ENCODE data around the gene MTCH1.

Gene MTCH1

DNA sequence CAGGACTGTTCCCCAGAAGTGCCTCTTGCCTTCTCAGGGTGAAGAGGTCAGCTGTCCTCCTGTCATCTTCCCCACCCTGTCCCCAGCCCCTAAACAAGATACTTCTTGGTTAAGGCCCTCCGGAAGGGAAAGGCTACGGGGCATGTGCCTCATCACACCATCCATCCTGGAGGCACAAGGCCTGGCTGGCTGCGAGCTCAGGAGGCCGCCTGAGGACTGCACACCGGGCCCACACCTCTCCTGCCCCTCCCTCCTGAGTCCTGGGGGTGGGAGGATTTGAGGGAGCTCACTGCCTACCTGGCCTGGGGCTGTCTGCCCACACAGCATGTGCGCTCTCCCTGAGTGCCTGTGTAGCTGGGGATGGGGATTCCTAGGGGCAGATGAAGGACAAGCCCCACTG is 21.6 kb downstream of the MTCH1 start:
- Histone ChIP-seq H3K4me1 (ENCODE audit: control insufficient read depth, insufficient read depth, low read length) (peaks cover 13% of the 10 kb centered on the region; the same call in 1 of the 2 replicates), H3K9me3 (ENCODE audit: control insufficient read depth, insufficient read depth, low read depth, low read length) (no peaks in the 10 kb centered on the region), H3K36me3 (ENCODE audit: control insufficient read depth, insufficient read depth, low read length) (peaks cover 24% of the 10 kb centered on the region), H3K27me3 (ENCODE audit: control insufficient read depth, insufficient read depth, low read length) (no peaks in the 10 kb centered on the region), H3K4me3 (ENCODE audit: low read depth, low read length) (no peak overlapping the region), H3K9ac (ENCODE audit: low read length) (no peak overlapping the region), H3K27ac (ENCODE audit: low read depth, low read length) (no peak overlapping the region)

DNA sequence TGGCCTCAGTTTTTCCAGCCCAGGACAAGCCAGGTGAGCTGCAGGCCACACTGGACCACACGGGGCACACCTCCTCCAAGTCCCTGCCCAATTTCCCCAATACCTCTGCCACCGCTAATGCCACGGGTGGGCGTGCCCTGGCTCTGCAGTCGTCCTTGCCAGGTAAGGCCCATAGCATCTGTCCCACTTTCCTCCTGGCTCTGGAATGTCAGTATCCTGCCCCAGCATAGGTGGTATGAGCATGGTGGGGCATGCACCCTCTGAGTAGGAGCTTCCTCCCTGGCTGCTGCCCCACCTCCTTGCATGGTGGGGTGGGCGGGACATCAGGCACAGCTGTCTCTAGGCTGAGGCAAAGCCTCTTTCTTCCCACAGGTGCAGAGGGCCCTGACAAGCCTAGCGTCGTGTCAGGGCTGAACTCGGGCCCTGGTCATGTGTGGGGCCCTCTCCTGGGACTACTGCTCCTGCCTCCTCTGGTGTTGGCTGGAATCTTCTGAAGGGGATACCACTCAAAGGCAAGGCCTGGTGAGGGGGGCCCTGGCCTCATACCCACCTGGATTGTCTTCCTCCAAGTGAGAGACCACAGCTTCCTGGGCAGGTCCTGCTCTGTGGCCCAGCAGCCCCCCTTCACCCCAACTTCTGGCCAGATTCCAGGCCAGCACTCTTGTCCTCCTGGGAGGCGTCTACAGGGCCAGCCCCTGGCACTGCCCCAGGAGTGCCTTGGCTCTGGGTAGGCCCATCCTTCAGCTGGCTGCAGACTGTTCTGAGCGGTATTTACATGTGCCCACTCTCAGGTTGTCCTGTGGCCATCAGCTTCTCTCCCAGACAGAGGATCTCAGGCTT is 22.3 kb downstream of the MTCH1 start:
- no peak overlapping the region for H3K9ac ChIP-seq (ENCODE audit: low read length)

DNA sequence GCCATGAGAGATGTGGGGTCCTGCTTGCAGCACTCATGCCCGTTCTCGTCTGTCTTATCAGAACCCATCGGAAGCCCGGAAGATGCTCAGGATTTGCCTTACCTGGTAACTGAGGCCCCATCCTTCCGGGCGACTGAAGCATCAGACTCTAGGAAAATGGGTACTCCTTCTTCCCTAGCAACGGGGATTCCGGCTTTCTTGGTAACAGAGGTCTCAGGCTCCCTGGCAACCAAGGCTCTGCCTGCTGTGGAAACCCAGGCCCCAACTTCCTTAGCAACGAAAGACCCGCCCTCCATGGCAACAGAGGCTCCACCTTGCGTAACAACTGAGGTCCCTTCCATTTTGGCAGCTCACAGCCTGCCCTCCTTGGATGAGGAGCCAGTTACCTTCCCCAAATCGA is 23.1 kb downstream of the MTCH1 start:
- Histone ChIP-seq H3K4me1 (ENCODE audit: control insufficient read depth, insufficient read depth, low read length) (peaks cover 13% of the 10 kb centered on the region; the same call in 1 of the 2 replicates), H3K27ac (ENCODE audit: low read depth, low read length) (no peak overlapping the region), H3K9me3 (ENCODE audit: control insufficient read depth, insufficient read depth, low read depth, low read length) (no peaks in the 10 kb centered on the region), H3K27me3 (ENCODE audit: control insufficient read depth, insufficient read depth, low read length) (no peaks in the 10 kb centered on the region), H3K9ac (ENCODE audit: low read length) (no peak overlapping the region), H3K36me3 (ENCODE audit: control insufficient read depth, insufficient read depth, low read length) (peaks cover 9% of the 10 kb centered on the region), H3K4me3 (ENCODE audit: low read depth, low read length) (no peak overlapping the region)

More for the DNA sequence above, 22.3 kb downstream of the MTCH1 start:
- peaks cover 17% of the 10 kb centered on the region for H3K36me3 ChIP-seq (ENCODE audit: control insufficient read depth, insufficient read depth, low read length)
- no peak overlapping the region for H3K27ac ChIP-seq (ENCODE audit: low read depth, low read length)
- H3K4me1 ChIP-seq (ENCODE audit: control insufficient read depth, insufficient read depth, low read length), result peaks cover 13% of the 10 kb centered on the region; the same call in 1 of the 2 replicates
- H3K27me3 ChIP-seq (ENCODE audit: control insufficient read depth, insufficient read depth, low read length), result no peaks in the 10 kb centered on the region
- H3K4me3 ChIP-seq (ENCODE audit: low read depth, low read length), result no peak overlapping the region
- H3K9me3 ChIP-seq (ENCODE audit: control insufficient read depth, insufficient read depth, low read depth, low read length), result no peaks in the 10 kb centered on the region

DNA sequence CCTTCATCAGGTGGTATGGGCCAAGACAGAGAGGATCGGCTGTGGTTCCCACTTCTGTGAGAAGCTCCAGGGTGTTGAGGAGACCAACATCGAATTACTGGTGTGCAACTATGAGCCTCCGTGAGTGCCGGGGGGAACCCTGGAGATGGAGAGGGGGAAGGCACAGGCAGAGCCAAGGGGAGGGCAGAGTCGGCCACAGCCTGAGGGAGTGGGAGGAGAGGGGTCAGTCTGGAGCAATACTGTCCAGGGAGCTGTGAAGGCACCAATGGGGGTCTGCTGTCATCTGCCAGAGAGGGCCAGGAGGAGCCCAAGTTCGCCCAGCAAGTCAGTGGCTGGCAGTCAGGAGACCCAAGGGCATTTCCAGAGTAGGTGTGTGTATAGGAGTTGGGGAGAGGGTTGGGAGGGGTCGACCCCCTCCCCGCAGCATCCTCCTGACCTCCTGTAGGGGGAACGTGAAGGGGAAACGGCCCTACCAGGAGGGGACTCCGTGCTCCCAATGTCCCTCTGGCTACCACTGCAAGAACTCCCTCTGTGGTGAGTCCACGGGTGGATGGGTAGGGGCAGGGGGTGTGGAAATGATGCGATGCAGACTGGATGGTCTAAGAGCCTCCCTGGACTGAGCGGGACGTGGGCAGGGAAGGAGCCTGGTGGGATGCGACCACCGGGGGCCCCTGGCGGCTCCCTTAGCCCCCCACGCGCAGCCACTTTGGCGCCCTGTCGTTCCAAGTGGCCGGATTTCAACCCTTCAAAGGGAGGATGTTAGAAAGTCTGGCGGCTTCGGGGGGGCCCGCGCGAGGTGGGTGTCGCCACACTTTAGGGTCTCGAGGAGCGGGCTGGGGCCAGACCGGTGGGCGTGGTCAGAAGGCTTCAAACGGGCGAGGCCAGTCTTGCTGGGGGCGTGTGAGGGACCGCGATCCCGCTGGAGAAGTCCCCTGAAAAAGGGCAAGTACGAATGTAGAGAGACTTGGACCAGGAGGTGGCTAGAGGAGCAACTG is 24.3 kb downstream of the MTCH1 start:
- Histone ChIP-seq H3K4me3 (ENCODE audit: low read depth, low read length) (no peak overlapping the region), H3K36me3 (ENCODE audit: control insufficient read depth, insufficient read depth, low read length) (no peaks in the 10 kb centered on the region), H3K9me3 (ENCODE audit: control insufficient read depth, insufficient read depth, low read depth, low read length) (no peaks in the 10 kb centered on the region), H3K4me1 (ENCODE audit: control insufficient read depth, insufficient read depth, low read length) (peaks cover 13% of the 10 kb centered on the region; the same call in 1 of the 2 replicates), H3K27me3 (ENCODE audit: control insufficient read depth, insufficient read depth, low read length) (no peaks in the 10 kb centered on the region), H3K27ac (ENCODE audit: low read depth, low read length) (no peak overlapping the region), H3K9ac (ENCODE audit: low read length) (no peak overlapping the region)

DNA sequence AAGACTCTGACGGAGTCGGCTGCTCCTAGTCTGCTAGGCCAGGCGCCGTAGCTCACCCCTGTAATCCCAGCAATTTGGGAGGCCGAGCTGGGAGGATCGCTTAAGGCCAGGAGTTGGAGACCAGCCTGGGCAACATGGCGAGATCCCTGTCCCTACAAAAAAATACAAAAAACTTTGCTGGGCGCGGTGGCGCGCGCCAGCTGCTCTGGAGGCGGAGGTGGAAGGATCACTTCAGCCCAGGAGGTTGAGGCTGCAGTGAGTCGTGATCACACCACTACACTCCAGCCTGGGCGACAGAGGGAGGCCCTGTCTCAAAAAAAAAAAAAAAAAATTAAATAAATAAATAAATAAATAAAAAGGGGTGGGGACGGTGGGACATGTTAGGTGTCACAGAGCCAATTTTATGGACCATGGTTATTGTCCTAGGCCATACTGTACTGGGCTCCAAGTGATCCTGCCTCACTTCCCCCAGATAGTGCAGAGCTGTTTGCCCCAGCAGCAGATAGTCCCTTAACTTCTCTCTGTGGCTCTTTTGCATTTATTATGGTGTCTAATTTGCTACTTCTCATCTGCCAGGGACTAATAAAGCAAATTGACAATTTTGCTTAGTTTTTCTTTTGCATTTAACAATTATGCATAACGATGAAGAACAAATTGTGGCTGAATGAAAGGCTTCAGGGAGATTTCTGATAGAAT is 26.3 kb downstream of the MTCH1 start:
- Histone ChIP-seq H3K27ac (ENCODE audit: low read depth, low read length) (no peak overlapping the region), H3K4me3 (ENCODE audit: low read depth, low read length) (no peak overlapping the region), H3K27me3 (ENCODE audit: control insufficient read depth, insufficient read depth, low read length) (no peaks in the 10 kb centered on the region), H3K9ac (ENCODE audit: low read length) (no peak overlapping the region), H3K9me3 (ENCODE audit: control insufficient read depth, insufficient read depth, low read depth, low read length) (no peaks in the 10 kb centered on the region), H3K4me1 (ENCODE audit: control insufficient read depth, insufficient read depth, low read length) (peaks cover 13% of the 10 kb centered on the region; the same call in 1 of the 2 replicates), H3K36me3 (ENCODE audit: control insufficient read depth, insufficient read depth, low read length) (no peaks in the 10 kb centered on the region)

DNA sequence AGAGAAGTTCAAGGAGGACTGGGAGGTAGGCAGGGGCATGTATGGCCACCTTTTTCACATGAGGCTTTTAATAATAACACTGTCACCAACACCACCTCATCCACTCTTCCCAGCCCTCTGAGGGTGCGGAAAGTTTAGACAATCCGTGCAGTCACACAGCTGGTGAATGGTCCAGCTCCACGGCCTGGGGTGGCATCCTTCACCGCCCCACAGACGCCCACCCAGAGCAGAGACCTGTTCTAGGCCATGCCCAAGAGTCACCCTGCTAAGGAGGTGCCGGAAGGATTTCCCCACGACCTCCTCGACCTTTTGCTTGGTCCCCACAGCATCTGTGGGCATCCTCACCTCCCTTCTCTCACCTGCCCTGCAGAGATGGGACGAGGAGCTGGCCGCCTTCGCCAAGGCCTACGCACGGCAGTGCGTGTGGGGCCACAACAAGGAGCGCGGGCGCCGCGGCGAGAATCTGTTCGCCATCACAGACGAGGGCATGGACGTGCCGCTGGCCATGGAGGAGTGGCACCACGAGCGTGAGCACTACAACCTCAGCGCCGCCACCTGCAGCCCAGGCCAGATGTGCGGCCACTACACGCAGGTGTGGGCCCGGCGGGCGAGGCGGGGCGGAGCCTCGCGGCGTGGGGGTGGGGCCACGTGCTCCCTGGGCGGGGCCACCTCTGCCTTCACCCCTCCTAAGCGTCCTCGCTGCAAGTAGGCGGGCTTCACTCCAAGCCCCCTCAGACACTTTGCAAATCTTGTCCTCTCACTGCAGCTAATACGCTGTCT is 27.0 kb downstream of the MTCH1 start:
- Histone ChIP-seq H3K27ac (ENCODE audit: low read depth, low read length) (no peak overlapping the region), H3K27me3 (ENCODE audit: control insufficient read depth, insufficient read depth, low read length) (no peaks in the 10 kb centered on the region), H3K9me3 (ENCODE audit: control insufficient read depth, insufficient read depth, low read depth, low read length) (no peaks in the 10 kb centered on the region), H3K4me1 (ENCODE audit: control insufficient read depth, insufficient read depth, low read length) (peaks cover 13% of the 10 kb centered on the region; the same call in 1 of the 2 replicates), H3K9ac (ENCODE audit: low read length) (no peak overlapping the region), H3K36me3 (ENCODE audit: control insufficient read depth, insufficient read depth, low read length) (no peaks in the 10 kb centered on the region), H3K4me3 (ENCODE audit: low read depth, low read length) (no peak overlapping the region)

DNA sequence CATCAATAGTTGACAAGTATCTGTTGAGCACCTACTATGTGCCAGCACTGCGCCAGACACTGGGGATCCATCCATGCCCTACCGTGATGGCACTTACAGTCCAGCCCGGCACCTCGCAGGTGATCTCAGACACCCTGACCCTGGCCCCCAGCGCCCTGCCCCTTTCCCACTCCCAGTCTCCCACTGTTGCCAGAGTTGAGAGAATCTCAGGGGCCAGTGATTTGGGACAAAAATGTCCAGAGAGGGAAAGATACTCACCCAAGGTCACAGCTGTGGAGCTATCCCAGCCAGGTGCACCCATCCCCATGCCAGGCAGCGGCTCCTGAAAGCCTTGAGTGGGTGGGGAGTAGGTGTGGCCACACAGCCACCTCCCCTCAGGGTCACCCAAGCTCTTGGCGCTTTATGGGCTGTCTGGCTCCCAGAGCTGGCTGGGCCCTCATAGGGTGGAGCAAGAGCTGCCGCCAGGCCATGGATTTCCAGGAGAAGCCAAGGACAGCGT is 28.2 kb downstream of the MTCH1 start:
- Histone ChIP-seq H3K27me3 (ENCODE audit: control insufficient read depth, insufficient read depth, low read length) (no peaks in the 10 kb centered on the region), H3K27ac (ENCODE audit: low read depth, low read length) (no peak overlapping the region), H3K9ac (ENCODE audit: low read length) (no peak overlapping the region), H3K4me1 (ENCODE audit: control insufficient read depth, insufficient read depth, low read length) (peaks cover 3% of the 10 kb centered on the region; the same call in 1 of the 2 replicates), H3K9me3 (ENCODE audit: control insufficient read depth, insufficient read depth, low read depth, low read length) (no peaks in the 10 kb centered on the region), H3K36me3 (ENCODE audit: control insufficient read depth, insufficient read depth, low read length) (no peaks in the 10 kb centered on the region), H3K4me3 (ENCODE audit: low read depth, low read length) (no peak overlapping the region)

DNA sequence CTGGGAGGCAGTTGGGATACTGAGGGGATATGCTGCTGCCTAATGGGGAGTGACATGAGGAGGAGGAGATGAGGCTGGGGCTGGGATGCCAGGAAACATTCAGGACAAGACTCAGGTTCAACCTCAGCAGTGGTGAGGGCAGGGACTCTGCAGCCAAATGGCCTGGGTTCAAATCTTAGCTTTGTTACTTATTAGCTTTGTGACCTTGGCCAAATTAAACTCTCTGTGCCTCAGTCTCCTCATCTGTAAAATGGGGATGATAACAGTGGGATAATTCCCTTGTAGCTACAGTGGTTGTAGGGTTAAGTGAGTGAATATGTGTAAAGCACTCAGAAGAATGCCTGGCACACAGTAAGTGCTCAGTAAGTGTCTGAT is 29.6 kb downstream of the MTCH1 start:
- Histone ChIP-seq H3K4me3 (ENCODE audit: low read depth, low read length) (no peak overlapping the region), H3K9me3 (ENCODE audit: control insufficient read depth, insufficient read depth, low read depth, low read length) (no peaks in the 10 kb centered on the region), H3K27me3 (ENCODE audit: control insufficient read depth, insufficient read depth, low read length) (no peaks in the 10 kb centered on the region), H3K4me1 (ENCODE audit: control insufficient read depth, insufficient read depth, low read length) (peaks cover 3% of the 10 kb centered on the region; the same call in 1 of the 2 replicates), H3K27ac (ENCODE audit: low read depth, low read length) (no peak overlapping the region), H3K9ac (ENCODE audit: low read length) (no peak overlapping the region), H3K36me3 (ENCODE audit: control insufficient read depth, insufficient read depth, low read length) (no peaks in the 10 kb centered on the region)

DNA sequence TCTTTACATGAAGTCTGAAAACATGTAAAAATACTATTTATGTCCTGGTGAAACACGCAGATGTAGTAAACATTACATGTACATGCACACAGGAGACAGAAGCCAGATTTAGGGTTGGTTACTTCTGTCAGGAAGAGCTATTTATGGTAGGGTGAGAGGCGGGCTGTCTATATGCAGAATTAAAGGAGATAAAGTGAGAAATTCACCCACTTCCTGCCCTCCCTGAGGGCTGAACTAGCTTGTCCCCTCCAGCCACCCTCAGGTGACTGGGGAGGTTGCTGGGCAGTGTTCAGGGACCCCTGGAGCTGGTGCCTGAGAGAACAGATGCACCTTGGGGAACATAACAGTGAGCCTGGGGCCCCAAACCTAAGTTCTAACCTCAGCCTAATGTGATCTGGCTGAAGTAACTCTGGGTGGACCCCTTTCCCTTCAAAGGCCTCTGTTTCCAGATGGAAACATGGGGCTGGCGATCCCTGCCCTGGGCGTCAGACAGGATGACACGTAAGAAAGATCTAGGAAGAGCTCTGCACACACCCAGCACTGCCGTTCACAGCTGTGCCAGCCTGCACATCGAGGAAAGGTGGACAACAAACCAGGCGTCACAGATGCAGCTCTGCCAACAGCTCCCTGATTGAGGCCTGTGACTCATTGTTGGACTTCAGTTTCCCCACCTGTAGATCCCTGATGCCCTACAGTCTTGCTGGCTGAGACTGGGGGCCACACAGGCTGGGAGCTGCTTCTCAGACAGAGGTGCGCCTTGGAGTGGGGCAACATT is 30.1 kb downstream of the MTCH1 start:
- Histone ChIP-seq H3K9me3 (ENCODE audit: control insufficient read depth, insufficient read depth, low read depth, low read length) (no peaks in the 10 kb centered on the region), H3K4me1 (ENCODE audit: control insufficient read depth, insufficient read depth, low read length) (peaks cover 3% of the 10 kb centered on the region; the same call in 1 of the 2 replicates), H3K4me3 (ENCODE audit: low read depth, low read length) (no peak overlapping the region), H3K27ac (ENCODE audit: low read depth, low read length) (no peak overlapping the region), H3K36me3 (ENCODE audit: control insufficient read depth, insufficient read depth, low read length) (no peaks in the 10 kb centered on the region), H3K27me3 (ENCODE audit: control insufficient read depth, insufficient read depth, low read length) (no peaks in the 10 kb centered on the region), H3K9ac (ENCODE audit: low read length) (no peak overlapping the region)
